Fibroblast of lung (primary cell): Measurements from ENCODE around the gene PDCD10. TPM values are rescaled to one million over a fixed set of nuclear protein-coding genes. Genes with fewer than 3 reads are reported as not detected.

Experiments
- DNase-seq, 2 donors: peaks; one replicate each; pipeline versions ENCODE4 v3.0.0 to v3.0.0-alpha.2; 2010; ENCODE audit warnings: low read depth in 2 of 2
- H2AFZ ChIP-seq: 2 replicates; pipeline ENCODE4 v1.5.1; 2012; ENCODE audit warnings: low read length, control low read depth, inconsistent platforms
- H3K27ac ChIP-seq: 2 replicates; pipeline ENCODE4 v1.5.1; 2011; ENCODE audit warnings: low read length, control low read depth; ENCODE audit not compliant: insufficient read depth
- H3K27me3 ChIP-seq: 2 replicates; pipeline ENCODE4 v1.5.1; 2011; ENCODE audit warnings: mild to moderate bottlenecking, low read length; ENCODE audit not compliant: control insufficient read depth, insufficient read depth
- H3K36me3 ChIP-seq: 2 replicates; pipeline ENCODE4 v1.5.1; 2011; ENCODE audit warnings: low read length; ENCODE audit not compliant: control insufficient read depth, insufficient read depth
- H3K4me1 ChIP-seq: 2 replicates; pipeline ENCODE4 v1.5.1; 2011; ENCODE audit warnings: low read length; ENCODE audit not compliant: control insufficient read depth, insufficient read depth; ENCODE audit errors: extremely low read depth
- H3K4me2 ChIP-seq: 2 replicates; pipeline ENCODE4 v1.5.1; 2011; ENCODE audit warnings: low read length, control low read depth; ENCODE audit not compliant: insufficient read depth; ENCODE audit errors: extremely low read depth
- H3K4me3 ChIP-seq, 4 experiments: fragments of 200-600 bp in 1 of 4; sonication (generic) in 1 of 4; replicated peaks in 1 of 4; 2 replicates each; pipeline ENCODE4 v1.5.1; 2011 to 2016; ENCODE audit warnings: low read length in 4 of 4, low read depth in 3 of 4, mild to moderate bottlenecking in 3 of 4, control low read depth in 2 of 4, inconsistent platforms in 1 of 4, mixed read lengths in 1 of 4; ENCODE audit not compliant: insufficient read depth in 1 of 4; ENCODE audit errors: control extremely low read depth in 1 of 4
- H3K79me2 ChIP-seq: 2 replicates; pipeline ENCODE4 v1.5.1; 2012; ENCODE audit warnings: mild to moderate bottlenecking, low read length, inconsistent platforms; ENCODE audit not compliant: control insufficient read depth, insufficient read depth
- H3K9ac ChIP-seq: 2 replicates; pipeline ENCODE4 v1.5.1; 2011; ENCODE audit warnings: mild to moderate bottlenecking, low read length, control low read depth; ENCODE audit not compliant: insufficient read depth
- H3K9me3 ChIP-seq: 2 replicates; pipeline ENCODE4 v1.5.1; 2012; ENCODE audit warnings: low read depth, low read length; ENCODE audit not compliant: control insufficient read depth, insufficient read depth
- H4K20me1 ChIP-seq: 2 replicates; pipeline ENCODE4 v1.5.1; 2011; ENCODE audit warnings: low read length; ENCODE audit not compliant: control insufficient read depth, insufficient read depth; ENCODE audit errors: extremely low read depth
- EZH2 ChIP-seq: IDR thresholded peaks from 2 replicates; pipeline ENCODE4 v1.5.1; 2012; ENCODE audit warnings: low read length, control low read depth, mild to moderate bottlenecking; ENCODE audit errors: missing control alignments
- polyA plus RNA-seq, 2 donors: library from polyadenylated mRNA; depleted of rRNA in 1 of 2; stranded (reverse) in 1 of 2; unstranded in 1 of 2; fragments of >200 nt; gene quantifications; 2 replicates each; pipeline ENCODE4 v1.2.1, GENCODE V29; 2011 to 2012; ENCODE audit warnings: missing spikeins in 1 of 2
- total RNA-seq: library from RNA; depleted of rRNA; stranded (reverse); fragments of >200 nt; gene quantifications from 2 replicates; pipeline ENCODE4 v1.2.1, GENCODE V29; 2014
- TF ChIP-seq, protein P1 (sequence below), 2 donors: IDR thresholded peaks in 1 of 2; conservative IDR thresholded peaks in 1 of 2; 1 replicate in 1 of 2; 2 replicates in 1 of 2; pipeline ENCODE4 v1.5.1; 2011 to 2012; ENCODE audit warnings: low read length in 2 of 2, control low read depth in 1 of 2, inconsistent platforms in 1 of 2, low read depth in 1 of 2, mild to moderate bottlenecking in 1 of 2

PDCD10 gene
- total and polyA plus RNA-seq, 2 donors (not counting 1 experiment from before 2014, with no cell fraction given): 46.6 to 90.4 TPM

DNA sequence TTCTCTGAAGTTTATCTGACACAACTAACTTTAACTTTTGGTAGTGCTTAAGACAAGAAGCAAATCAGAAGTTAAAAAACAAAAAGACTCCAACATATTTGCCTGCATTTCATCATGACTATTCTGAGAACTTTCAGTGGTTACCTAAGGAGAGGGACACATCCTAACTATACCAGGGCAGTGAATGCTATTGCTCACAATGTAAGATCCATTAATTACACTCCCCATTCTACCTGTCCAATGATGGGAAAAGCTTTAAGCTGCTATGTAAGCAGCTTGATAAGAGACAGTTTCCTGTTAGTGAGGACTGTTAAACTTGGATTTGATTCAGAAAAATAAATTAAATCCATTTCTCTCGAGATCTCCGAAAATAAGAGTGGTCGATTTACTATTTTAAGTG lies 38.3 kb upstream of the PDCD10 start:
- no peaks in the 10 kb centered on the region for H3K9me3 ChIP-seq
- H3K27ac ChIP-seq: no peak overlapping the region
- no peak overlapping the region for H2AFZ ChIP-seq
- no peaks in the 10 kb centered on the region for H3K4me1 ChIP-seq
- H3K4me3 ChIP-seq: no peak overlapping the region
- H4K20me1 ChIP-seq: no peaks in the 10 kb centered on the region
- H3K27me3 ChIP-seq: no peaks in the 10 kb centered on the region
- H3K9ac ChIP-seq: no peak overlapping the region
- no peaks in the 10 kb centered on the region for H3K36me3 ChIP-seq
- TF ChIP-seq, protein P1, sequence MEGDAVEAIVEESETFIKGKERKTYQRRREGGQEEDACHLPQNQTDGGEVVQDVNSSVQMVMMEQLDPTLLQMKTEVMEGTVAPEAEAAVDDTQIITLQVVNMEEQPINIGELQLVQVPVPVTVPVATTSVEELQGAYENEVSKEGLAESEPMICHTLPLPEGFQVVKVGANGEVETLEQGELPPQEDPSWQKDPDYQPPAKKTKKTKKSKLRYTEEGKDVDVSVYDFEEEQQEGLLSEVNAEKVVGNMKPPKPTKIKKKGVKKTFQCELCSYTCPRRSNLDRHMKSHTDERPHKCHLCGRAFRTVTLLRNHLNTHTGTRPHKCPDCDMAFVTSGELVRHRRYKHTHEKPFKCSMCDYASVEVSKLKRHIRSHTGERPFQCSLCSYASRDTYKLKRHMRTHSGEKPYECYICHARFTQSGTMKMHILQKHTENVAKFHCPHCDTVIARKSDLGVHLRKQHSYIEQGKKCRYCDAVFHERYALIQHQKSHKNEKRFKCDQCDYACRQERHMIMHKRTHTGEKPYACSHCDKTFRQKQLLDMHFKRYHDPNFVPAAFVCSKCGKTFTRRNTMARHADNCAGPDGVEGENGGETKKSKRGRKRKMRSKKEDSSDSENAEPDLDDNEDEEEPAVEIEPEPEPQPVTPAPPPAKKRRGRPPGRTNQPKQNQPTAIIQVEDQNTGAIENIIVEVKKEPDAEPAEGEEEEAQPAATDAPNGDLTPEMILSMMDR (conservative IDR thresholded peaks at IDR 0.05 in 1 of 2, IDR thresholded peaks at IDR 0.05 in 1 of 2; ENCODE audit: low read depth in 1 of 2, low read length in 2 of 2): no peak
- no peak for TF ChIP-seq EZH2
- no peak for DNase-seq
- H3K4me2 ChIP-seq: no peak overlapping the region
- no peaks in the 10 kb centered on the region for H3K79me2 ChIP-seq

DNA sequence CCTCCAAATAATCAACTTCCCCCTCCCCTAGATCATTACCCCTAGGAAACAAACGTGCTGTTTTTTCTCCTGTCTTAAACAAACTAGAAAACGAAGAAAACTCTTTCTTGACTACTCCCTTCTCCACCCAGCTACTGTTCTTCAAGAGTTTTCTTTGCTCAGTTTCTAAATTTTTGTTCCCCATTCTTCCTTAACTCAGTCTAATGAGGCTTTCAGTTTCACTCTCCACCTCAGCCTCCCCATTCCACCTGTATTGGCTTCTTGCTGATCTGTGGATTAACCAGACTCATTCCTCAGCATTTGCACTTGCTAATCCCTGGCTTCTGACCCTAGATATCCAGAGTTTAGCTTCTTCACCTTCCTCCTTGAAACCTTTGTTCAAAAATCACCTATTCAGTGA lies 27.6 kb upstream of the PDCD10 start:
- Histone ChIP-seq H4K20me1 (no peaks in the 10 kb centered on the region), H3K4me1 (no peaks in the 10 kb centered on the region), H3K79me2 (no peaks in the 10 kb centered on the region), H2AFZ (no peak overlapping the region), H3K36me3 (no peaks in the 10 kb centered on the region), H3K4me2 (no peak overlapping the region), H3K27me3 (no peaks in the 10 kb centered on the region), H3K27ac (no peak overlapping the region), H3K9ac (no peak overlapping the region), H3K4me3 (no peak overlapping the region), H3K9me3 (no peaks in the 10 kb centered on the region)
- TF ChIP-seq, protein P1 (conservative IDR thresholded peaks at IDR 0.05 in 1 of 2, IDR thresholded peaks at IDR 0.05 in 1 of 2; ENCODE audit: low read depth in 1 of 2, low read length in 2 of 2): no peak
- TF ChIP-seq EZH2: no peak
- no peak for DNase-seq

DNA sequence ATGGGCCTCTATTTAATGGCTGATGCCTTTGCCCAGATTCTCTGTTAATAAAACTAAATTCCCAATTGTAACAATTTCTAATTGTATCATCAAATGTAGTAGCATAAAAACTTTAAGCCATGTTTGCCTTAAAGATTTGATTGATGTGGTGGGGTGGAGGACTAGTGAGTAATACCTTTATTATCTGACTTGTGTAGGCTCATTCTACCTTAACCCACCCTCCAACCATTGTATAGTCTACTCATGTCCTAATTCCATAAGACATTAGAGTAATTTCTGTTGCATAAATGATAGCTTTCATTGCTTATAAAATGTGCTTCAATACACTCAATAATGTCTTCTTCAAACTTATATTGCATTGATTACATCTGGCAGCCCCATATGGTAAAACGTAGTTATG lies 26.6 kb upstream of the PDCD10 start:
- Histone ChIP-seq H4K20me1 (no peaks in the 10 kb centered on the region), H3K9ac (no peak overlapping the region), H3K4me2 (no peak overlapping the region), H3K36me3 (no peaks in the 10 kb centered on the region), H3K79me2 (no peaks in the 10 kb centered on the region), H3K4me3 (no peak overlapping the region), H3K27ac (no peak overlapping the region), H3K4me1 (no peaks in the 10 kb centered on the region), H3K27me3 (no peaks in the 10 kb centered on the region), H2AFZ (no peak overlapping the region), H3K9me3 (no peaks in the 10 kb centered on the region)
- no peak for DNase-seq
- TF ChIP-seq, protein P1 (conservative IDR thresholded peaks at IDR 0.05 in 1 of 2, IDR thresholded peaks at IDR 0.05 in 1 of 2; ENCODE audit: low read depth in 1 of 2, low read length in 2 of 2): no peak
- no peak for TF ChIP-seq EZH2
